Lower lobe of right lung (tissue), 2 donors: ENCODE measurements around the gene RAD51B. TPM values are rescaled to one million over a fixed set of nuclear protein-coding genes. Genes with fewer than 3 reads are reported as not detected.
A peak's percentile ranks its signal among the peaks of the same experiment; 100 is the strongest.
"Not testable (repeated sequence)": the region's sequence is repeated elsewhere in the genome, so short reads cannot be mapped to it uniquely, and the experiment has no call there.

Experiments
- ATAC-seq, 2 donors: fragments of 200-7000 bp; cut with Tn5 transposase; one replicate each; pipeline ENCODE4 v1.9.1; 2020 to 2022; ENCODE audit warnings: mild to moderate bottlenecking in 2 of 2, moderate library complexity in 2 of 2
- DNase-seq: peaks from one replicate; pipeline ENCODE4 v3.0.0-alpha.2; 2020
- H3K27ac ChIP-seq: fragments of 200-600 bp; one replicate; pipeline ENCODE4 v1.8.0; 2022
- H3K27me3 ChIP-seq: fragments of 200-600 bp; one replicate; pipeline ENCODE4 v1.8.0; 2022; ENCODE audit warnings: low read depth
- H3K36me3 ChIP-seq: fragments of 200-600 bp; one replicate; pipeline ENCODE4 v1.8.0; 2022; ENCODE audit warnings: mild to moderate bottlenecking
- H3K4me1 ChIP-seq: fragments of 200-600 bp; one replicate; pipeline ENCODE4 v1.8.0; 2022
- H3K4me3 ChIP-seq: fragments of 200-600 bp; one replicate; pipeline ENCODE4 v1.8.0; 2022; ENCODE audit warnings: mild to moderate bottlenecking
- H3K9me3 ChIP-seq: fragments of 200-600 bp; one replicate; pipeline ENCODE4 v1.8.0; 2022
- intact Hi-C: fragments of 100-400 bp; cut with DNase I; formaldehyde crosslinking; loops from one replicate; pipeline ENCODE4 v1.11.0; 2022
- total RNA-seq: library from RNA; stranded (reverse); fragmentation: NEBNext Ultra II Directional; extraction: Animal tissue kit (Norgen Biotek cat#: 25700); gene quantifications from one replicate; pipeline ENCODE4 v1.2.1, GENCODE V29; 2021
- TF ChIP-seq, protein P1 (sequence below): fragments of 200-600 bp; IDR thresholded peaks from one replicate; pipeline ENCODE4 v1.8.0; 2022; ENCODE audit warnings: antibody characterized with exemption, mild to moderate bottlenecking
- donor health status: DM: no; HTN: yes; CAD: no; lungs with severe emphysema.

The RAD51B gene
- total RNA-seq, 1 donor from 2014 or later = 22.2 TPM

GRCh38 chr14:68094752-68095151, 275.2 kb downstream of the RAD51B start:
- no peak overlapping the region for H3K4me3 ChIP-seq
- DNase-seq (no peak), ATAC-seq (no peak)
- intact Hi-C loops = no loop called here
- no peaks in the 10 kb centered on the region for H3K9me3 ChIP-seq
- no peaks in the 10 kb centered on the region for H3K36me3 ChIP-seq
- no peak overlapping the region for H3K27ac ChIP-seq
- TF ChIP-seq, protein P1, sequence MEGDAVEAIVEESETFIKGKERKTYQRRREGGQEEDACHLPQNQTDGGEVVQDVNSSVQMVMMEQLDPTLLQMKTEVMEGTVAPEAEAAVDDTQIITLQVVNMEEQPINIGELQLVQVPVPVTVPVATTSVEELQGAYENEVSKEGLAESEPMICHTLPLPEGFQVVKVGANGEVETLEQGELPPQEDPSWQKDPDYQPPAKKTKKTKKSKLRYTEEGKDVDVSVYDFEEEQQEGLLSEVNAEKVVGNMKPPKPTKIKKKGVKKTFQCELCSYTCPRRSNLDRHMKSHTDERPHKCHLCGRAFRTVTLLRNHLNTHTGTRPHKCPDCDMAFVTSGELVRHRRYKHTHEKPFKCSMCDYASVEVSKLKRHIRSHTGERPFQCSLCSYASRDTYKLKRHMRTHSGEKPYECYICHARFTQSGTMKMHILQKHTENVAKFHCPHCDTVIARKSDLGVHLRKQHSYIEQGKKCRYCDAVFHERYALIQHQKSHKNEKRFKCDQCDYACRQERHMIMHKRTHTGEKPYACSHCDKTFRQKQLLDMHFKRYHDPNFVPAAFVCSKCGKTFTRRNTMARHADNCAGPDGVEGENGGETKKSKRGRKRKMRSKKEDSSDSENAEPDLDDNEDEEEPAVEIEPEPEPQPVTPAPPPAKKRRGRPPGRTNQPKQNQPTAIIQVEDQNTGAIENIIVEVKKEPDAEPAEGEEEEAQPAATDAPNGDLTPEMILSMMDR = no peak
- H3K4me1 ChIP-seq = no peaks in the 10 kb centered on the region
- H3K27me3 ChIP-seq = no peaks in the 10 kb centered on the region

DNA sequence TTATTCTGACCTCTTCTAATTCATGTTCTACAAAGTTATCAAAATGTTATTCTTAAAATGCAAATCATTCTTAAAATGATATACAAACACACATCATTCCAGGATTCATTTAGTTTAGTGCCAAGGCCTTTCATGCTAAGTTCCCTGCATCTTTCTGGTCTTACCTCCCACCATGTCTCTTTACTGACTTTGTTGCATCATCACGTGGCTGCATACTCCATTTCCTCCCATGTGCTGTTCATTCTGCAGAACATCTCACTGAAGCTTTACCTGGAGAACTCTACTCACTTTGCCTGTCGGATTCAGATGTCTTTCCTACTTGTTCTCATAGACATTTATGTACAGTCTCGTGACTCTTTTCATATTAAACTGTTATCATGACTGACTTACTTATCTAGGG, 278.1 kb downstream of the RAD51B start:
- no peak for DNase-seq
- TF ChIP-seq, protein P1 = no peak
- intact Hi-C loops = no loop called here
- ATAC-seq = no peak
- no peaks in the 10 kb centered on the region for H3K4me1 ChIP-seq
- no peaks in the 10 kb centered on the region for H3K27me3 ChIP-seq
- H3K27ac ChIP-seq = no peak overlapping the region
- no peak overlapping the region for H3K4me3 ChIP-seq
- no peaks in the 10 kb centered on the region for H3K36me3 ChIP-seq
- peaks cover 22% of the 10 kb centered on the region for H3K9me3 ChIP-seq

DNA sequence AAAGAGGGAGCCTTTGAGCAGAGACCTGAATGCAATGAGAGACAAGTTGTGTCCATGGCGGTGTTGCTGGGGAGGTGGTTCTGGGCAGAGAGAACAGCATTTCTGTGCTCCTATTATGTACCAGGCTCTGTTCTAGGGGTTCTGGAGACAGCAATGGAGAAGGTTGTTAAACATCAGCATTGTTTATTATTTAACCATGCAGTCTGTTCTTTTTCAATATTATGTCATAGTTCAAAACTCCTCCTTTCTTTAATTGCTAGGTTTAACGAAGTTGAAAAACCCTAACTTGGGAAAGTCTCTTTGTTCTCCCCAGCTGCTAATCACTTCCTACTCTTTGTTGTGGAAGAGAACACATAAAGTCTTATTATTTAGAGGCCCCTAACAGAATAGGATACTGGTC, 279.3 kb downstream of the RAD51B start:
- peaks cover 4% of the 10 kb centered on the region for H3K4me1 ChIP-seq
- no peak overlapping the region for H3K27ac ChIP-seq
- intact Hi-C loops = no loop called here

GRCh38 chr14:68099495-68100045, 280.0 kb downstream of the RAD51B start:
- intact Hi-C loops = no loop called here
- H3K9me3 ChIP-seq = peaks cover 22% of the 10 kb centered on the region
- ATAC-seq = peak; percentile 41 to 65
- H3K4me1 ChIP-seq = peaks cover 8% of the 10 kb centered on the region
- no peak overlapping the region for H3K4me3 ChIP-seq
- no peaks in the 10 kb centered on the region for H3K36me3 ChIP-seq
- DNase-seq = no peak
- H3K27ac ChIP-seq = peak overlapping the region; percentile 3
- TF ChIP-seq, protein P1 = no peak
- H3K27me3 ChIP-seq = no peaks in the 10 kb centered on the region

More for the DNA sequence above, 279.3 kb downstream of the RAD51B start:
- ATAC-seq = no peak
- H3K36me3 ChIP-seq = no peaks in the 10 kb centered on the region
- H3K4me3 ChIP-seq = no peak overlapping the region
- no peaks in the 10 kb centered on the region for H3K27me3 ChIP-seq
- TF ChIP-seq, protein P1 = no peak
- no peak for DNase-seq
- H3K9me3 ChIP-seq = peaks cover 22% of the 10 kb centered on the region

DNA sequence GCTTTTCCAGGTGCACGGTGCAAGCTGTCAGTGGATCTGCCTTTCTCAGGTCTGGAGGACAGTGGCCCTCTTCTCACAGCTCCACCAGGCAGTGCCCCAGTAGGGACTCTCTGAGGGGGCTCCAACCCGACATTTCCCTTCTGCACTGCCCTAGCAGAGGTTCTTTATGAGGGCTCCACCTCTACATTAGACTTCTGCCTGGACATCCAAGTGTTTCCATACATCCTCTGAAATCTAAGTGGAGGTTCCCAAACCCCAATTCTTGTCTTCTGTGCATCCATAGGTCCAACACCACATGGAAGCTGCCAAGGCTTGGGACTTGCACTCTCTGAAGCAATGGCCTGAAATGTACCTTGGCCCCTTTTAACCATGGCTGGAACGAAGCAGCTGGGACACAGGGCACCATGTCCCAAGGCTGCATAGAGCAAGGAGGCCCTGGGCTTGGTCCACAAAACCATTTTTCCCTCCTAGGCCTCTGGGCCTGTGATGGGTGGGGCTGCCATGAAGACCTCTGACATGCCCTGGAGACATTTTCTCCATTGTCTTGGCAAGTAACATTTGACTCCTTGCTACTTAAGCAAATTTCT, 282.2 kb downstream of the RAD51B start:
- DNase-seq = not testable (repeated sequence)

DNA sequence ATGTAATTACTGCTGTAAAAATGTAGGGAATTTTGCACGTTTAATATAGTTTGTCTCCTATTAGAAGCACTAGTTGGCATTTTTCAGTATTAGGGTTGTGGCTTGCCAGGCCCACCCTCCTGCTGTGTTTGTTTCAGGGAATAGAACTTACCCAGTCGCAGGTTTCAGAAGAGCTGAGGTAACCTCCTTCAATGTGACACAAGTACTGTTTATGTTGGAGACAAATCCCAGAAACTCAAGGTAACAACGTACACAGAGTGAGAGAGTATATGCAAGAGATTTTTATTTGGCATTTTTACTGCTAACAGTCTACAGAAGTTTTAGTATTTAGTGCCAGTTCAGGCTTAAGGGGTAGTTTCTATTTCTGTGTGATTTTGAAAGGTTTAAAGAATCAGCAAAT, 284.3 kb downstream of the RAD51B start:
- peak overlapping the region; percentile 42 for H3K27ac ChIP-seq

More for the DNA sequence above, 282.2 kb downstream of the RAD51B start:
- intact Hi-C loops, H3K27ac ChIP-seq, H3K4me3 ChIP-seq, ATAC-seq, H3K36me3 ChIP-seq, H3K27me3 ChIP-seq: not testable (repeated sequence)
- peaks cover 14% of the 10 kb centered on the region for H3K4me1 ChIP-seq
- peaks cover 22% of the 10 kb centered on the region for H3K9me3 ChIP-seq

More for the DNA sequence above, 284.3 kb downstream of the RAD51B start:
- intact Hi-C loops = no loop called here
- Histone ChIP-seq H3K4me3 (no peak overlapping the region), H3K4me1 (peaks cover 14% of the 10 kb centered on the region), H3K36me3 (no peaks in the 10 kb centered on the region), H3K9me3 (peaks cover 22% of the 10 kb centered on the region), H3K27me3 (no peaks in the 10 kb centered on the region)
- TF ChIP-seq, protein P1 = no peak
- ATAC-seq = peak; percentile 61 to 86
- DNase-seq = no peak
